Body of pancreas (tissue), 4 donors: Measurements from ENCODE around the gene KCNMB1. TPM values are rescaled to one million over a fixed set of nuclear protein-coding genes. Genes with fewer than 3 reads are reported as not detected.

Source experiments
- ATAC-seq: fragments of 150-250 bp; one replicate; pipeline ENCODE4 v1.9.1; 2016
- DNase-seq, 4 donors: peaks; one replicate each; pipeline ENCODE4 v3.0.0-alpha.2; 2019
- H3K27ac ChIP-seq, 4 donors: fragments of 200-600 bp; sonication (generic); 1 replicate in 3 of 4; 2 replicates in 1 of 4; pipeline versions ENCODE4 v1.5.1 to v1.6.1; 2016 to 2019; ENCODE audit warnings: mild to moderate bottlenecking in 1 of 4, mixed read lengths in 1 of 4, moderate library complexity in 1 of 4
- H3K27me3 ChIP-seq, 2 donors: fragments of 200-600 bp; sonication (generic); one replicate each; pipeline ENCODE4 v1.6.0; 2016; ENCODE audit warnings: mild to moderate bottlenecking in 1 of 2
- H3K36me3 ChIP-seq, 2 donors: fragments of 200-600 bp; sonication (generic); replicated peaks in 1 of 2; 2 replicates each; pipeline ENCODE4 v1.5.1; 2016; ENCODE audit warnings: low read depth in 2 of 2; ENCODE audit not compliant: insufficient read depth in 1 of 2
- H3K4me1 ChIP-seq: fragments of 200-600 bp; sonication (generic); one replicate; pipeline ENCODE4 v1.6.0; 2016
- H3K4me3 ChIP-seq, 2 donors: fragments of 200-600 bp; sonication (generic); 1 replicate in 1 of 2; 2 replicates in 1 of 2; pipeline ENCODE4 v1.5.1; 2016 to 2019
- H3K9me3 ChIP-seq, 3 donors: fragments of 200-600 bp; sonication (generic); 1 replicate in 2 of 3; 2 replicates in 1 of 3; pipeline ENCODE4 v1.5.1; 2016
- CTCF ChIP-seq, 7 experiments: fragments of 450-650 bp in 4 of 7; fragments of 200-600 bp in 3 of 7; sonication (generic) in 3 of 7; IDR thresholded peaks; one replicate each; pipeline ENCODE4 v1.5.1; 2016 to 2019; ENCODE audit warnings: antibody characterized with exemption in 7 of 7
- POLR2A ChIP-seq, 3 donors: fragments of 450-650 bp; IDR thresholded peaks; one replicate each; pipeline ENCODE4 v1.6.1; 2016; ENCODE audit warnings: antibody characterized with exemption in 3 of 3, mild to moderate bottlenecking in 2 of 3
- WGBS, 2 donors: methylation state at CpG; one replicate each; pipeline ENCODE4 v1.1.5; 2017; 5-methylcytosine and 5-hydroxymethylcytosine counted together
- intact Hi-C: fragments of 100-400 bp; cut with DNase I; formaldehyde crosslinking; loops from one replicate; pipeline ENCODE4 v1.15.1; 2023
- total RNA-seq, 2 donors: library from RNA; depleted of rRNA; stranded (reverse); fragments of >200 nt; gene quantifications; one replicate each; pipeline ENCODE4 v1.1.0, GENCODE V29; 2016

Gene KCNMB1
- total RNA-seq, 2 donors from 2014 or later: 0.99 TPM; not detected in 1

DNA sequence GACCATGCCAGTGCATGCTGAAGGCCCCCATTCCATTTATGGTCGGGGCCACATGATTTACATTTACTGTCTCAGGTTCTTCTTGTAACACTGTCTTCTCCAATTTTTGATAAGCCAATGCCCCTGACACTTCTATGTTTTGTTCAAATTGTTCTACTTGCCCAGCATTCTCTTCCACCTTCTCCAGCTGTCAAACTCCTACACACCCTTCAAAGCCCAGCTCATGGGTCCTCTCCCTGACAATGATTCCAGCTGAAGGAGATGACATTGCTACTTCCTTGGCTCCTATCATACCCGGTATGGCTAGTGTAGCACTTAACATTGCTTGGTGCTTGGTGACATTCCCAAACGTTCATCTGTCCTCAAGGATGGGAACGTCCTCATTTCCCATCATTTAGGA, 41.1 kb upstream of the KCNMB1 start:
- TF ChIP-seq POLR2A (IDR thresholded peaks at IDR 0.05) (no peak), CTCF (IDR thresholded peaks at IDR 0.05) (no peak)
- H3K4me1 ChIP-seq: no peaks in the 10 kb centered on the region
- ATAC-seq (no peak), DNase-seq (no peak)
- H3K27ac ChIP-seq: no peak overlapping the region
- 39 to 62% methylated on average over 4 of the region's 4 CpGs for WGBS, 2 donors
- intact Hi-C loops: no loop called here
- no peaks in the 10 kb centered on the region for H3K27me3 ChIP-seq
- no peaks in the 10 kb centered on the region for H3K36me3 ChIP-seq
- H3K4me3 ChIP-seq: no peak overlapping the region
- H3K9me3 ChIP-seq: peaks cover 0 to 4% (median 0%) of the 10 kb centered on the region in 3 donors

- DNase-seq (no peak), ATAC-seq (no peak)
- H3K4me3 ChIP-seq: no peak overlapping the region
- intact Hi-C loops: loop anchor here (10.0 kb wide), 1 partner anchor 164 kb away; no protein-coding TSS in a partner anchor
- no peaks in the 10 kb centered on the region for H3K4me1 ChIP-seq
- peaks cover 0 to 4% (median 0%) of the 10 kb centered on the region in 3 donors for H3K9me3 ChIP-seq
- H3K36me3 ChIP-seq: no peaks in the 10 kb centered on the region
- no peak overlapping the region for H3K27ac ChIP-seq
- no peaks in the 10 kb centered on the region for H3K27me3 ChIP-seq
- 67 to 73% methylated on average over 7 of the region's 7 CpGs for WGBS, 2 donors
- TF ChIP-seq POLR2A (IDR thresholded peaks at IDR 0.05) (no peak), CTCF (IDR thresholded peaks at IDR 0.05) (no peak)
These were observed 39.8 kb upstream of the KCNMB1 start for GRCh38 chr5:170429014-170429413.

DNA sequence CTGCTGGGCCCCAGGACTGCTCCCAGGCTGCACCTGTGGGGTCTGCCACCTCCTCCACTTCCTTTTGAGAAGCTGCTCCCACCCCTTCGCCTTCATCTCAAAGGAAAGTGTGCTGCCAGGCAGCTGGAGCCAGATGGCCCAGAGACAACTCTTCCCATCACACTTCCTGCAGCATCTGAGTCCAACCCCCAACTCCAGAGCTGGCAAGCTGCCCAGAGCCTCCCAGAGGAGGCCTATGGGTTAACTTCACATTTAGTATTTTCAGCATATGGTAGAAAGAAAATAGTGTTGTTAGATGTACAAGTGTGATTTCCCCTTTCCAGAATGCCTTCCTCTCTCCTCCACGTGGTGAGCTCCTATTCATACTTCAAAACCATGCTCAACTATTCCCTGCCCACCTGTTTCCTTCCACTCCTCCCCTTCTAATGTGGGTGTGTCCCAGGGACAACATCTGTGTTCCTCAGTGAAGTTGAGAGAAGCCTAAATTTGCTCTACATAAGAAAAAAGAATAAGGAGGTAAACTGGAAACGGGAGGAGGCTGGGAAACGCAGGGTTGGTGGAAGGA, 38.6 kb upstream of the KCNMB1 start:
- H3K4me1 ChIP-seq: no peaks in the 10 kb centered on the region
- no peak overlapping the region for H3K27ac ChIP-seq
- WGBS, 2 donors: 38 to 47% methylated on average over 4 of the region's 4 CpGs
- intact Hi-C loops: loop anchor here (10.0 kb wide), 1 partner anchor 163 kb away; no protein-coding TSS in a partner anchor
- peaks cover 0 to 3% (median 0%) of the 10 kb centered on the region in 3 donors for H3K9me3 ChIP-seq
- TF ChIP-seq POLR2A (IDR thresholded peaks at IDR 0.05): no peak
- no peak for TF ChIP-seq CTCF (IDR thresholded peaks at IDR 0.05)
- no peaks in the 10 kb centered on the region for H3K36me3 ChIP-seq
- DNase-seq: no peak
- H3K27me3 ChIP-seq: no peaks in the 10 kb centered on the region
- no peak for ATAC-seq
- no peak overlapping the region for H3K4me3 ChIP-seq

DNA sequence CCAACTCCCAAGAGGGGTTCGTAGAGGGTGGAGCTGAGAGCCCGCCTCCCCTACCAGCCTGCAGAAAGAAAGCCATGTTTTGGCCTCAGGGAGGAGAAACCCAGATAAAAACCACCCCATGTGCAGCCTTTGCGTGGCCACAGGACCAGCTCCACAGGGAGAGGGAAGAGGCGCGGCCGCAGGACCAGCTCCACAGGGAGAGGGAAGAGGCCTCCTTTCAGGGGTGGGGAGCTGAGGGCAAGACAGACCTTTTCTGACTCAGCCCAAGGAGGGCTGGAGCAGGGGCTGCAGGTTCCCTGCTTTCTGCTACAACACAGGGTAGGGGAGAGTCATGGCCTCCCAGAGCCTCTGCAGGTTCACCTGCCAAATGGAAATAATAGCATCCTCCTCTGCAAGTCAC, 37.6 kb upstream of the KCNMB1 start:
- TF ChIP-seq CTCF (IDR thresholded peaks at IDR 0.05) (no peak), POLR2A (IDR thresholded peaks at IDR 0.05) (no peak)
- ATAC-seq: no peak
- Histone ChIP-seq H3K27ac (no peak overlapping the region), H3K9me3 (no peaks in the 10 kb centered on the region), H3K27me3 (no peaks in the 10 kb centered on the region), H3K4me1 (no peaks in the 10 kb centered on the region), H3K4me3 (no peak overlapping the region), H3K36me3 (no peaks in the 10 kb centered on the region)
- intact Hi-C loops: loop anchor here (10.0 kb wide), 1 partner anchor 162 kb away; no protein-coding TSS in a partner anchor
- WGBS, 2 donors: 85% methylated on average over 6 of the region's 6 CpGs; no CpG with 5 or more reads in 1 of the 2 donors
- DNase-seq: no peak
